H9 (cell line): Measurements from ENCODE around the gene PYDC1. TPM values are rescaled to one million over a fixed set of nuclear protein-coding genes. Genes with fewer than 3 reads are reported as not detected.

Source experiments
- DNase-seq: peaks from one replicate; pipeline ENCODE4 v3.0.0-alpha.2; 2017
- H2AFZ ChIP-seq: one replicate; pipeline ENCODE4 v1.6.1; 2013; ENCODE audit warnings: mild to moderate bottlenecking, low read length, control low read depth, moderate library complexity
- H2AK5ac ChIP-seq: 2 replicates; pipeline ENCODE4 v1.6.1; 2013; ENCODE audit warnings: low read length, control low read depth, mixed read lengths; ENCODE audit not compliant: insufficient read length
- H2BK120ac ChIP-seq: one replicate; pipeline ENCODE4 v1.6.1; 2013; ENCODE audit warnings: low read depth, mild to moderate bottlenecking, low read length, control low read depth, inconsistent platforms; ENCODE audit not compliant: poor library complexity, severe bottlenecking
- H2BK12ac ChIP-seq: 2 replicates; pipeline ENCODE4 v1.6.1; 2013; ENCODE audit warnings: low read length, control low read depth, mixed read lengths, low read depth; ENCODE audit not compliant: insufficient read length
- H2BK15ac ChIP-seq: 2 replicates; pipeline ENCODE4 v1.6.1; 2013; ENCODE audit warnings: low read depth, low read length, control low read depth
- H2BK20ac ChIP-seq: one replicate; pipeline ENCODE4 v1.6.1; 2013; ENCODE audit warnings: low read depth, mild to moderate bottlenecking, low read length, control low read depth, inconsistent platforms; ENCODE audit not compliant: poor library complexity, severe bottlenecking
- H2BK5ac ChIP-seq: 2 replicates; pipeline ENCODE4 v1.6.1; 2013; ENCODE audit warnings: low read length, control low read depth, mixed read lengths; ENCODE audit not compliant: insufficient read length
- H3K14ac ChIP-seq: 2 replicates; pipeline ENCODE4 v1.6.1; 2013; ENCODE audit warnings: low read length, control low read depth; ENCODE audit not compliant: insufficient read depth
- H3K18ac ChIP-seq: 2 replicates; pipeline ENCODE4 v1.6.1; 2013; ENCODE audit warnings: low read depth, mild to moderate bottlenecking, mixed read lengths, low read length, control low read depth; ENCODE audit not compliant: insufficient read length
- H3K23ac ChIP-seq: 2 replicates; pipeline ENCODE4 v1.6.1; 2013; ENCODE audit warnings: low read length, control low read depth, mixed read lengths, low read depth; ENCODE audit not compliant: insufficient read length
- H3K23me2 ChIP-seq: 2 replicates; pipeline ENCODE4 v1.6.1; 2013; ENCODE audit warnings: low read depth, mild to moderate bottlenecking, mixed read lengths, low read length, control low read depth; ENCODE audit not compliant: insufficient read length, poor library complexity, severe bottlenecking
- H3K27ac ChIP-seq: 2 replicates; pipeline ENCODE4 v1.5.1; 2013; ENCODE audit warnings: low read length, control low read depth, mixed read lengths, low read depth; ENCODE audit not compliant: insufficient read length
- H3K27me3 ChIP-seq: 2 replicates; pipeline ENCODE4 v1.6.1; 2013; ENCODE audit warnings: low read length, control low read depth, inconsistent platforms; ENCODE audit not compliant: insufficient read depth
- H3K4ac ChIP-seq: 2 replicates; pipeline ENCODE4 v1.6.1; 2013; ENCODE audit warnings: low read depth, mild to moderate bottlenecking, control low read depth, inconsistent platforms, low read length, moderate library complexity
- H3K4me1 ChIP-seq: 2 replicates; pipeline ENCODE4 v1.6.1; 2013; ENCODE audit warnings: low read length, control low read depth, inconsistent platforms; ENCODE audit not compliant: insufficient read depth
- H3K4me2 ChIP-seq: 2 replicates; pipeline ENCODE4 v1.6.1; 2013; ENCODE audit warnings: low read length, control low read depth, mixed read lengths; ENCODE audit not compliant: insufficient read length, insufficient read depth
- H3K56ac ChIP-seq: 2 replicates; pipeline ENCODE4 v1.6.1; 2013; ENCODE audit warnings: low read depth, mild to moderate bottlenecking, mixed read lengths, low read length, control low read depth; ENCODE audit not compliant: insufficient read length
- H3K79me1 ChIP-seq: 2 replicates; pipeline ENCODE4 v1.6.1; 2013; ENCODE audit warnings: low read depth, mild to moderate bottlenecking, moderate library complexity, low read length, control low read depth, inconsistent platforms; ENCODE audit not compliant: insufficient read depth, poor library complexity, severe bottlenecking
- H3K79me2 ChIP-seq: 2 replicates; pipeline ENCODE4 v1.6.1; 2013; ENCODE audit warnings: low read length, control low read depth, inconsistent platforms; ENCODE audit not compliant: insufficient read depth
- H3K9ac ChIP-seq: 2 replicates; pipeline ENCODE4 v1.6.1; 2013; ENCODE audit warnings: low read length, control low read depth, mixed read lengths; ENCODE audit not compliant: insufficient read length; ENCODE audit errors: extremely low read depth
- H3K9me3 ChIP-seq: one replicate; pipeline ENCODE4 v1.6.1; 2013; ENCODE audit warnings: low read depth, low read length, inconsistent platforms; ENCODE audit not compliant: control insufficient read depth
- H3T11ph ChIP-seq: one replicate; pipeline ENCODE4 v1.6.1; 2013; ENCODE audit warnings: mild to moderate bottlenecking, low read length, control low read depth, inconsistent platforms
- H4K20me1 ChIP-seq: one replicate; pipeline ENCODE4 v1.6.1; 2013; ENCODE audit not compliant: control insufficient read depth, insufficient read length, insufficient read depth
- H4K5ac ChIP-seq: 2 replicates; pipeline ENCODE4 v1.6.1; 2013; ENCODE audit warnings: low read depth, mild to moderate bottlenecking, mixed read lengths, low read length, control low read depth; ENCODE audit not compliant: insufficient read length
- H4K8ac ChIP-seq: replicated peaks from 2 replicates; pipeline ENCODE4 v1.6.1; 2013; ENCODE audit warnings: low read length, control low read depth, mixed read lengths, low read depth; ENCODE audit not compliant: insufficient read length
- H4K91ac ChIP-seq: 2 replicates; pipeline ENCODE4 v1.6.1; 2013; ENCODE audit warnings: low read depth, mild to moderate bottlenecking, moderate library complexity, mixed read lengths, low read length, control low read depth; ENCODE audit not compliant: insufficient read length
- H3K27ac Mint-ChIP-seq, 3 experiments: 2 replicates in 2 of 3; 3 replicates in 1 of 3; pipeline ENCODE4 v1.8.0; 2020 to 2021; ENCODE audit warnings: mixed read lengths in 3 of 3, mild to moderate bottlenecking in 1 of 3, moderate library complexity in 1 of 3
- H3K27me3 Mint-ChIP-seq: 2 replicates; pipeline ENCODE4 v1.8.0; 2021; ENCODE audit warnings: low read depth, mild to moderate bottlenecking, moderate library complexity, mixed read lengths
- H3K36me3 Mint-ChIP-seq, 3 experiments: 2 replicates in 2 of 3; 3 replicates in 1 of 3; pipeline ENCODE4 v1.8.0; 2020 to 2021; ENCODE audit warnings: low read depth in 3 of 3, mixed read lengths in 3 of 3; ENCODE audit not compliant: insufficient read depth in 1 of 3
- H3K4me1 Mint-ChIP-seq, 2 experiments: 2 replicates each; pipeline ENCODE4 v1.8.0; 2020; ENCODE audit warnings: mixed read lengths in 2 of 2
- H3K4me3 Mint-ChIP-seq, 2 experiments: 2 replicates in 1 of 2; 3 replicates in 1 of 2; pipeline ENCODE4 v1.8.0; 2020 to 2021; ENCODE audit warnings: mild to moderate bottlenecking in 2 of 2, mixed read lengths in 2 of 2, moderate library complexity in 1 of 2
- H3K9me3 Mint-ChIP-seq, 2 experiments: 2 replicates in 1 of 2; 3 replicates in 1 of 2; pipeline ENCODE4 v1.8.0; 2020; ENCODE audit warnings: mild to moderate bottlenecking in 2 of 2, mixed read lengths in 2 of 2, moderate library complexity in 1 of 2
- CTCF ChIP-seq: fragments of 200-600 bp; sonication (generic); conservative IDR thresholded peaks from 3 replicates; pipeline ENCODE4 v1.8.0; 2021; ENCODE audit warnings: antibody characterized with exemption, mild to moderate bottlenecking
- WGBS: extraction: QIAGEN DNeasy Blood & Tissue Kit; methylation state at CpG from one replicate; pipeline ENCODE4 v1.1.7; 2013; ENCODE audit warnings: missing lambda C conversion rate, low lambda C conversion rate, mixed read lengths; ENCODE audit not compliant: insufficient read length; ENCODE audit errors: extremely low coverage; 5-methylcytosine and 5-hydroxymethylcytosine counted together
- total RNA-seq: library from RNA; stranded (reverse); gene quantifications from 2 replicates; pipeline ENCODE4 v1.2.1, GENCODE V29; 2021

Gene PYDC1
- total RNA-seq, 1 experiment from 2014 or later = 0.70 TPM

DNA sequence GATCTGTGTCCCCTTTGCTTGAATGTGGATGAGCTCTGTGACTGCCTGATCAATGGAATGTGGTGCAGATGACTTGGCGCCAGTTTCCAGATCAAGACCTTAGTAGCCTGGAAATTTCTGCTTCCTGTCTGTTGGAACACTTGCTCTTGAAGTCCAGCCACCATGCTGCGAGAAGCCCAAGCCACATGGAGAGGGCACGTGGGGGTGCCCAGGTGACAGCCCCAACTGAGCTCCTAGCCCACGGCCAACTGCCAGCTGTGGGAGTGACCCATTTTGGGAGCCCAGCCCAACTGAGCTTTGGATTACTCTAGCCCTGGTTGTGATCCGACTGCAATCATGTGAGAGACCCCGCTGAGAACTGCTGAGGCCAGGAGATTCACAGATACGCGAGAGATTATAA, 39.5 kb upstream of the PYDC1 start:
- Mint-ChIP-seq H3K4me3 (no peak overlapping the region), H3K9me3 (no peaks in the 10 kb centered on the region), H3K27me3 (no peaks in the 10 kb centered on the region; the same call in 1 of the 2 replicates), H3K27ac (no peak overlapping the region), H3K36me3 (no peaks in the 10 kb centered on the region), H3K4me1 (peaks cover 9 to 10% of the 10 kb centered on the region in 2 experiments; a peak in 2 of 4 replicates)
- no peak overlapping the region for H3K56ac ChIP-seq
- no peak overlapping the region; the same call in 1 of the 2 replicates for H3K14ac ChIP-seq
- no peak overlapping the region for H2BK120ac ChIP-seq
- no peak overlapping the region for H4K91ac ChIP-seq
- H3K18ac ChIP-seq = no peak overlapping the region
- H3K9me3 ChIP-seq = no peaks in the 10 kb centered on the region
- no peaks in the 10 kb centered on the region for H4K20me1 ChIP-seq
- no peak overlapping the region for H2AFZ ChIP-seq
- no peaks in the 10 kb centered on the region for H3K79me2 ChIP-seq
- no peak overlapping the region for H4K8ac ChIP-seq
- H3K23ac ChIP-seq = no peak overlapping the region
- no peak for DNase-seq
- no peak overlapping the region for H2BK20ac ChIP-seq
- no peak overlapping the region for H3K4ac ChIP-seq
- no peak overlapping the region for H3K27ac ChIP-seq
- H3K79me1 ChIP-seq = no peaks in the 10 kb centered on the region
- no peak overlapping the region for H2AK5ac ChIP-seq
- H4K5ac ChIP-seq = no peak overlapping the region
- no peaks in the 10 kb centered on the region for H3K27me3 ChIP-seq
- no peaks in the 10 kb centered on the region; the same call in 1 of the 2 replicates for H3K4me1 ChIP-seq
- no peak overlapping the region for H2BK15ac ChIP-seq
- H3K9ac ChIP-seq = no peak overlapping the region
- no peak overlapping the region for H3K4me2 ChIP-seq
- no CpG with 5 or more reads among the region's 8 CpGs for WGBS
- no peak overlapping the region for H2BK5ac ChIP-seq
- H3K23me2 ChIP-seq = no peaks in the 10 kb centered on the region
- H2BK12ac ChIP-seq = no peak overlapping the region
- no peak overlapping the region for H3T11ph ChIP-seq
- TF ChIP-seq CTCF = no peak
